ENCODE data around the gene WTIP.
A peak's percentile ranks its signal among the peaks of the same experiment; 100 is the strongest.

WTIP gene

DNA sequence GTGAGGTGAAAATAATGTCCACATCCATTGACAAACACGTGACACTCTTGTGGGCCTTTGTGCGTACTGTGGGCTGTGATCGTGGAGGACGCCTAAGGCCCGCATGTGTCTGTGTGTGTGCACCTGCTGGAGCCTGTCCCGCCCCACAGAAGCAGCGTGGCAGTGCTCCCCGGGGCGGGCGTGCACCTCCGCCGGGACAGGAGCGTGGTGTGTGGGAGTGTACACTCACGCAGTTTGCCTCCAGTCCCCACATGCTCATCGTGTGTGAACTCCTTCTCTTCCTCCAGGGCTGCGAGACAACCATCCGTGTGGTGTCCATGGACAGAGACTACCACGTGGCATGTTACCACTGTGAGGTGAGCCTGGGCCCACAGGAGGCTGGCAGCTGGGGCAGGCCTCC, 13.9 kb downstream of the WTIP start:
- TF ChIP-seq CTCF (conservative IDR thresholded peaks at IDR 0.05; ENCODE audit: low read depth, low read length) = no peak

DNA sequence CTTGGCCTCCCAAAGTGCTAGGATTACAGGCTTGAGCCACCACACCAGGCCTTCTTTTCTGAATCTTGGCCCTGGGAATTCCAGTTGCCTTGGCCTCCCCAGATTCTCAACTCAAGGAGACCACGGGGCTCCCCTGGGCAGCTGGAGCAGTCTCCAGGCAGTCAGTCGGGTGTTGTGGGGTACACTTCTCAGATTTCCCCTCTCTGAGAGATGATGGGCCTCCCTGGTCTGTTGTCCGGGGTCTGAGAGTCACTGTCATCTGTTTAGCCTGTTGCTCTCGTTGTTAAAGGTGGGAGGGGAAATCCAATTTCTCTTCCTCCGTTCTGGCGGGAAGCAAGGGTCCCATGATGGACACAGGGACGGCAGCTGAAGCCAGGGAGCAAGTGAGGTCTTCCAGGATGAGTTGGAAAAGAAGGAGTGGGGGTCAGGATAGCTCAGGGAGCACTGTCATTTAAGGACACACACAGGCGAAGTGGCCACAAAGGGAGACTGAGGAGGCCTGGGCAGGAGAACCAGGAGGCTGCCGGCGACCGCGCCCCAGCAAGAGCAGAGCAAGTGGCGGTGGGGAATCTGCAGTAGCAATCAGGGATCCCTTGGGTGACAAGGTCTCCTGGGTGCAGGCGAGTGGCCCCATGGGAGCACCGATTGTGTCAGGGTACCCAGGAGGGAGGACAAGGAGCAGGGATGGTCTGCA, 15.7 kb downstream of the WTIP start:
- no peaks in the 10 kb centered on the region for H4K20me1 ChIP-seq (ENCODE audit: insufficient read depth)
- H3K27ac ChIP-seq = no peak overlapping the region
- no peak for TF ChIP-seq CTCF (conservative IDR thresholded peaks at IDR 0.05; ENCODE audit: low read depth, low read length)
- no peaks in the 10 kb centered on the region for H3K36me3 ChIP-seq (ENCODE audit: insufficient read depth)
- no peak overlapping the region for H2AFZ ChIP-seq (ENCODE audit: low read depth)
- no peak overlapping the region for H3K9ac ChIP-seq
- H3K79me2 ChIP-seq (ENCODE audit: insufficient read depth, low read depth) = no peaks in the 10 kb centered on the region
- H3K4me3 ChIP-seq (IDR thresholded peaks at IDR 0.05; ENCODE audit: insufficient read depth, low read depth, low read length) = no peak overlapping the region
- H3K4me2 ChIP-seq = no peak overlapping the region
- peaks cover 12% of the 10 kb centered on the region for H3K4me1 ChIP-seq (ENCODE audit: low read depth, poor library complexity, severe bottlenecking)
- H3K27me3 ChIP-seq (ENCODE audit: insufficient read depth, low read depth) = no peaks in the 10 kb centered on the region

More for the DNA sequence above, 13.9 kb downstream of the WTIP start:
- no peaks in the 10 kb centered on the region for H3K36me3 ChIP-seq (ENCODE audit: insufficient read depth)
- H3K27me3 ChIP-seq (ENCODE audit: insufficient read depth, low read depth) = no peaks in the 10 kb centered on the region
- H3K9ac ChIP-seq = no peak overlapping the region
- H3K79me2 ChIP-seq (ENCODE audit: insufficient read depth, low read depth) = no peaks in the 10 kb centered on the region
- H3K4me2 ChIP-seq = no peak overlapping the region
- peaks cover 8% of the 10 kb centered on the region for H3K4me1 ChIP-seq (ENCODE audit: low read depth, poor library complexity, severe bottlenecking)
- H3K27ac ChIP-seq = no peak overlapping the region
- no peak overlapping the region for H3K4me3 ChIP-seq (IDR thresholded peaks at IDR 0.05; ENCODE audit: insufficient read depth, low read depth, low read length)
- H2AFZ ChIP-seq (ENCODE audit: low read depth) = no peak overlapping the region
- no peaks in the 10 kb centered on the region for H4K20me1 ChIP-seq (ENCODE audit: insufficient read depth)

DNA sequence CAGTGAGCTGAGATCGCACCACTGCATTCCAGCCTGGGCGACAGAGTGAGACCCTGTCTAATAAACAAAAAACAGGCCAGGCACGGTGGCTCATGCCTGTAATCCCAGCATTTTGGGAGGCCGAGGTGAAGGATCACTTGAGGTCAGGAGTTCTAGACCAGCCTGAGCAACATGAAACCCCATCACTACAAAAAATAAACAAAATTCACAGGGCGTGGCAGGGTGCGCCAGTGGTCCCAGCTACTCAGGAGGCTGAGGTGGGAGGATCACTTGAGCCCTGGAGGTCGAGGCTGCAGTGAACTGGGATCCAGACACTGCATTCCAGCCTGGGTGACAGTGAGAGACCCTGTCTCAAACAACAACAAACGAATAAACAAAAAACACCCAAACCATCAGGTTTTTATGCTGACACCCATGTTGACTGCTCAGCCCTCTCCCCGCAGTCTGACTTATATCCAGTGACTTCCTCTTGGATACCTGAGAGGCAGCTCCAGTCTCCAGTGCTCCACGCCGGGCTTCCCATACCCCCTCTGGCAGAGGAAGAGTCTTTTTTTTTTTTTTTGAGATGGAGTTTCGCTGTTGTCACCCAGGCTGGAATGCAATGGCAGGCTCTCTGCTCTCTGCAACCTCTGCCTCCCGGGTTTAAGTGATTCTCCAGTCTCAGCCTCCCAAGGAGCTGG, 17.7 kb downstream of the WTIP start:
- H3K79me2 ChIP-seq (ENCODE audit: insufficient read depth, low read depth) = no peaks in the 10 kb centered on the region
- no peak overlapping the region for H3K4me3 ChIP-seq (IDR thresholded peaks at IDR 0.05; ENCODE audit: insufficient read depth, low read depth, low read length)
- H4K20me1 ChIP-seq (ENCODE audit: insufficient read depth) = no peaks in the 10 kb centered on the region
- H2AFZ ChIP-seq (ENCODE audit: low read depth) = peak overlapping the region; percentile 79
- H3K9ac ChIP-seq = peak overlapping the region; percentile 24; the same call in 1 of the 2 replicates
- peaks cover 12% of the 10 kb centered on the region for H3K4me1 ChIP-seq (ENCODE audit: low read depth, poor library complexity, severe bottlenecking)
- no peaks in the 10 kb centered on the region for H3K27me3 ChIP-seq (ENCODE audit: insufficient read depth, low read depth)
- H3K4me2 ChIP-seq = peak overlapping the region; percentile 15; the same call in 1 of the 2 replicates
- peak overlapping the region; percentile 38; the same call in 1 of the 2 replicates for H3K27ac ChIP-seq
- no peak for TF ChIP-seq CTCF (conservative IDR thresholded peaks at IDR 0.05; ENCODE audit: low read depth, low read length)
- no peaks in the 10 kb centered on the region for H3K36me3 ChIP-seq (ENCODE audit: insufficient read depth)

GRCh38 chr19:34500656-34501120, 19.1 kb downstream of the WTIP start:
- H3K4me1 ChIP-seq (ENCODE audit: low read depth, poor library complexity, severe bottlenecking) = peaks cover 12% of the 10 kb centered on the region
- TF ChIP-seq CTCF (conservative IDR thresholded peaks at IDR 0.05; ENCODE audit: low read depth, low read length) = no peak
- H2AFZ ChIP-seq (ENCODE audit: low read depth) = peak overlapping the region; percentile 79
- no peaks in the 10 kb centered on the region for H3K27me3 ChIP-seq (ENCODE audit: insufficient read depth, low read depth)
- peak overlapping the region; percentile 62 for H3K27ac ChIP-seq
- no peaks in the 10 kb centered on the region for H4K20me1 ChIP-seq (ENCODE audit: insufficient read depth)
- H3K36me3 ChIP-seq (ENCODE audit: insufficient read depth) = no peaks in the 10 kb centered on the region
- H3K4me2 ChIP-seq = peak overlapping the region; percentile 81
- no peaks in the 10 kb centered on the region for H3K79me2 ChIP-seq (ENCODE audit: insufficient read depth, low read depth)
- H3K9ac ChIP-seq = peak overlapping the region; percentile 56
- no peak overlapping the region for H3K4me3 ChIP-seq (IDR thresholded peaks at IDR 0.05; ENCODE audit: insufficient read depth, low read depth, low read length)
